Endometrium (tissue), 2 donors: ENCODE results near the gene NOX5.

Experiments
- FAIRE-seq: peaks from 2 replicates; lab custom pipeline; 2012; peaks lifted over from hg19 to GRCh38; lab: Jason Lieb, UNC
- donor health status: control.
- donor health status: control.

NOX5 gene

DNA sequence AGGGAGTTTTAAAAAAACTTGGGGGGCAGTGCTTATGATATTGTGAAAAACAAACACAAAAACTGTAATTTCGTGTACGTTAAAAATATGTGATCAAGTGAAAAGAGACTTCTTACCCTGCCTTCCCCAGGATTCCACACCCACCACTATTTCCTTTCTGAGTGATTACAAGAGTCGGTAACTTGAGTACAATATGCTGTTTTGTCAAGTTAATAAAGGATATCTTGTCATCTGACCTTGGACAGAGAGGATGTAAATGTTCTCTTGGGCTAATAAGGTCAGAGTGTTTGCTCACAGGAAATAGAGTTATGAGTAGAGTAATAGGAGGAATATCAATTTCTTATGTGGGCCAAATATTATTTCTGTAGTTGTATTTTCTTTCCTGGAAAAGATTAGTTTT lies 68.1 kb downstream of the NOX5 start:
- no peak for FAIRE-seq

DNA sequence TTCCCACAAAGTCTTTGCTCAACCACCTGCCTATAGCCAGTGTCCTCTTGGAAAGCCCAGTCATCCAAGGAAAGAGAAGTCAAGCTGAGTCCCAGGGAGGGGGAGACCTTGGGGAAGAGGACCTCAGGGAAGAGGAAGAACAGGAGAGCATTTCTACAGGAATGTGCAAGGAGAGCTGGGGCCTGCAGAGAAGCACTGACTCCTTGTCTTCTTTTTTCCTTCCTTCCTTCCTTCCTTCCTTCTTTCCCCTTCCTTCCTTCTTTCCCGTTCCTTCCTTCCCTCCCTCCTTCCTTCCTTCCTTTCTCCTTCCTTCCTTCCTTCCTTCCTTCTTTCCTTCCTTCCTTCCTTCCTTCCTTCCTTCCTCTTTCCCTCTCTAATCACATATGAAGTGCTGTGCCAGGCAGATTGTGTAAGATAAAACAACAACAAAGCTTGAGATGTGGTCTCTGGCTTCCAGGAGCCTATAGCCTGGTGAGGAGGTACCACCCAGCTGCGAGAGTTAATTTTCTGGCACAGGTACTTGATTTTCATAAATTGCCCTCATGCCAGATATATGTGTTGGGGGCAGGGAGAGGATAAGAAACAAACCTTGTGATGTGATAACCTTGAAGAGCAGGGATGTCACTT lies 70.0 kb downstream of the NOX5 start:
- FAIRE-seq: no peak

DNA sequence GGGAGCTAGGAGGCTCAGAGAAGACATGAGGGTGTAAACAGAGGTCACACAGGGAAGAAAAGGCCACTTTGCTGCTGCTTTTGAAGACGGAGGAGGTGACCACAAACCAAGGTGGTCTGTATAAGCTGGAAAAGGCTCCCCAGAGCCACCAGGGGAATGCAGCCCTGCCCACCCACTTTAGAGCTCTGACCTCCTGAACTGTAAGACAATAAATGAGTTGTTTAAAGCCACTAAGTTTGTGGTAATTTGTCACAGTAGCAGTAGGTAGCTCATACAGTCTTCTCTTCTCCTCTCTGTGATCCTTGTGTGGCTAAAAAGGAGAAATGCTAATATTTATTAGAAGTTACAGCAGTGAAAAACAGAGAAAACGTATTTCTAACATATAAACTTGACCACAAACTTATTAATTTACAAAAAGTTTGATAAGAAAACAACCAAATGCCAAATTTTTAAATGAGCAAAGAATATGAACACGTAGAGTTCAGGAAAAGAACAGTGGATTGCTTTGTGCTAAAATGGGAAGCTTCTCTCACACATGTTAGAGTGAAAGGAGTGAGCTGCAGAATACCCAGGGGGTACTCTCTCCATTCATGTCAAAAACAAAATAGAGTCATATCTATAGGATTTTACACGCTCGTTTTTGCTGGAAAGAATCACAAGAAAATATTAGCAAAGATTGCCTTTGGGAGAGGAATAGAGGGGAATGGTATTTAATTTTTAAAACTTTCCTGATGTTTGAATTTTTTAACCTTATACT lies 71.0 kb downstream of the NOX5 start:
- no peak for FAIRE-seq

DNA sequence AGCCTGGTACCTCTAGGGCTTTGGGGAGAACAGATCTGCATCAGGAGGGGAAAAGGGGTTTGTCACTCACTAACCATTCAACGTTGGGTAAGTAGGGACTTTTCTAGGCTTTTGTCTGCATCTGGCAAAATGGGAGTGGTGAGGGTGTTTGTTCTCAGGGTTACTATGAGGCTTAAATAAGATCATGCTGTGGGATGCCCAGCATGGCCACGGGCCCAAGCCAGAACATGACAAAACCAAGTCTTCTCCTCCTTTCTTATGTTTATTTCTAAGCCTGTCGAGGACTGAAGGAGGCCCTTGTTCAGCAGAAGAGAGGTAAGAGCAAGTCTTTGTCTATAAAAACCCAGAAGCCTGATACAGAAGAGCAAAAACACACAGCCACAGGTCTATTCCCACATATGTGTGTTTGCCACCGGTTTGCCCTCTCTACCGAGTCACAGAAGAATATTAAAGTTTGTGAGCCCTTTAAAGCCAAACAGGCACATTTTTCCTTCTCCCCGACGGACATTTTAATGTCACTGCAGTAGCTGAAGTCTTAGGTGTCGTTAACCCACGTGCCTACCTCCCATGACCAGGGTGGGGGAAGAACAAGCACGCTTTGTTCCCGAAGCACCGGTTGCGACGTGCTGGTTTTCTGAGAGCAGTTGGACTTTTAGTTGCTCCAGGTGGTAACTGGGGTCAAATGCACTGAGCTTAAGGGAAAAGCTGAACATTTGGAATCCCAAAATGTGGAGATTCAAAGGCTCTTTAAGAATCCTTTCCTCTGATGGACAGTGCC lies 72.1 kb downstream of the NOX5 start:
- FAIRE-seq: no peak

DNA sequence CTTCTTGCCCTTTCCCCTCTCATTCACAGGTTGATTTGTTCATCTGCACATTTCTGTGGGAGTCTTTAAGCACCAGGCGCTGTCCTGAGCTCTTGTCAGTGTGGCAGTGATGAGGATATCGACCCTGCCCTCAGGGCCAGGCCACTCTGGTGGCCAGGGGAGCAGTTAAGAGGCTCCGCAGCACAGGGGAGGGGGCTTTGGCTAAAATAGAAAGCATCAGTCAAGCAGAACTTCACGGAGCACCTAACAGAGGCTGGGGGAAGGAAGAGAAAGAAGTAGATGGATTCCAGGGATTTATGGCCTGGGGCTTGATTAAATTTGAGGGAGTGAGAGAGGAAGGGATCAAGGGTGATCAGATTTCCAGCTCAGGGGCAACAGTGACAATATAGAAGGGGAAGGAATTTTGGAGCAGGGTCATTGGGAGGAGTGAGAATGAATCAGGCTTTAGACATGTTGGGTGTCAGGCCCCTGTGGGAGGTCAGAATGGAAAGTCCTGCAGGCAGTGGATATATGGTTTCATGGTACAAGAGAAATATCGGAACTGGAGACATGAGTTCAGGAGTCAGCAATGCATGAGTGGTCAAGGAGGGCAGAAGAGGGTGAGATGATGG lies 73.0 kb downstream of the NOX5 start:
- FAIRE-seq: no peak

DNA sequence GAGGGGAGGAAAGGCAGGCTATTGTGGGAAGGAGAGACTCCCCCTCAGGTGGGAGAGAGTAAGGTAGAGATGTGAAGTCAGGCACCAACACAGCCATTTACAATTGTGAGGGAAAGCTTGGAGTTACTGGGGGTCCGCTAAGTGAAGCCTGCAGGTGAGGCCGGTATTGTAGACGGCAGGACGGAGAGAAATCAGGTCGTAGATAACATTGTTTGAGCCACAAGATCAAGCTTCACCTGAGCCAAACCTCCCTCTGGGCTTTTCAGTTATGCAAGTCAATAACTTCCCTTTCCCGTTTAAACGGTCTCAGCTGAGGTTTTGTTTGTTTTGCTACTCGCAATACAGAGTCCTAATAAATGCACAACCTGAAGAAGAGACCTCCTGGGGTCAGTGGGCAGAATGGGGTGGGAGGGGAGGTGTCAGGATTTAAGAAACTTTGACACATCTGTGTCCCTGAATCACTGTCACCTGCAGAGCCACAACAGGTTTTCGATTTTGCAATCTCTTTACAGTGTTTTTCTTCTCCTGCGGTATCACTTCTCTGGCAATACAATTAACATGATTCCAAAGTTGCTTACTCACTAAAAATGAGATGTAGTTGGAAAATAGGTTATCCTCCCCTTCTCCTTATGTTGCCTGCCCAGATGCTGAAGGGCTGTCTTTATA lies 73.9 kb downstream of the NOX5 start:
- no peak for FAIRE-seq

DNA sequence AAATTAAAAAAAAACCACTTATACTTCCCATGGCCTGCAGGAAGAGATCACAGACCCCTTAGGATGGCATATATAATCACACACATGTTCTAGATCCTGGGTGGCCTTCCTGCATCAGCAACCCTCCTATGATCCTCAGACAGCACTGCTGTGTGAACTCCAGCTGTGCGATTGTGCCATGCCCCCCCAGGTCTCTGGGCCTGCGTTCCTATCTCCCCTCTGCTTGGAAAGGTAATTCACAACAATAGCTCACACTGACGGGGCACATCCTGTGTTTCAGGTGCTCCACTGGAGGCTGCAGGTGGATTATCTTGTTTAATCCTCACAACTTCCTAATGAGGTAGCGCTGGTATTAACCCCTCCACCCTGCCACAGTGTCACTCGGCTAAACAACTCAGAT lies 74.8 kb downstream of the NOX5 start:
- no peak for FAIRE-seq

DNA sequence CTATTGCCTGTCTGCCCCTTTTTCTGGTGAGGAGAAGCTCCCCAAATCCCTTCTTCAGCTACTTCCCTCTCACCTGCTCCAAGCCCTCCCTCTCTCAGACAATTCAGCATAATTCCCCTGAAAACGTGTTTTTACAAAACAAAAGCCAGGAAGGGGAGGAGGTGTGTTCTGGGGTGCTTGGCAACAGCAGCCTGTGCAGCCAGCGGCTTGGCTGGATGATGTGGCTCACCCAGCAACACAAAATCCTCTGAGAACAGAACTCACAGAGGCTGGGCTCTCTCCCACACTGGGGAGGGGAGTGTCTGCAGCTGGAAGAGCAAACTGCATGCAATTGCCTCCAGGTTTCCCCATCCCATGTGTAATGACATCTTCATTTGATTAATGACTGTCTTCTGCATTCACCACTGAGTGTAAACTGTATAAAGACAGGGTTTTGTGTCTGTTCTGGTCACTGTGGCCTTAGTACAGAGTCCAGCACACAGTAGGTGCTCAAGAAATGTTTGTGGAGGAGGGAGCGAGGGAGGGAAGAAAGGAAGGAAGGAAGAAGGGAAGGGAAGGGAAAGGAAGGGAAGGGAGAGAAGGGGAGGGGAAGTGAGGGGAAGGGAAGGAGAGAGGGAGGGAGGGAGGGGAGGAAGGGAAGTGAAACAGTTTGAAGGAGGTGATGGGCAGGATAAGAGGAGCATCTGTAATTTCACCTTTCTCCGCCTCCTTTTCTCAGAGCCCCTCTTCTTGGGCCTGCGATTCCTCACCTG lies 75.9 kb downstream of the NOX5 start:
- no peak for FAIRE-seq

DNA sequence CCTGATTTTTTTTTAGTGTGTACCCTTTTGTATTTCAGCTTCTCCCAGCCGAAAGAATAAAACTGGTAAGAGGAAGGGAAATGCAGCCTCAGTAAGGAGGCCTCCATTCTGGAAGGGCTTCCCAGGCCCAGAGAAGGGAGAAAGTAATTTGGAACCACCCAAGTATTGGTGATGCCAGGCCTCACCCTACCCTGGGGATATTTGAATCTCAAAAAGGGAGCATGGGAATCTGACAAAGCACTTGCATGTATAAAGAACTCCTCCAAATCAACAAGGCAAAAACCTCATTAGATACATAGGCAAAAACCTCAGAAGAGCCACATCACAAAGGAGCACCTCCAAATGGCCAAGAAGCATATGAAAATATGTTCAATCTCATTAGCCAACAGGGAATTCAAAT lies 77.2 kb downstream of the NOX5 start:
- FAIRE-seq: no peak

DNA sequence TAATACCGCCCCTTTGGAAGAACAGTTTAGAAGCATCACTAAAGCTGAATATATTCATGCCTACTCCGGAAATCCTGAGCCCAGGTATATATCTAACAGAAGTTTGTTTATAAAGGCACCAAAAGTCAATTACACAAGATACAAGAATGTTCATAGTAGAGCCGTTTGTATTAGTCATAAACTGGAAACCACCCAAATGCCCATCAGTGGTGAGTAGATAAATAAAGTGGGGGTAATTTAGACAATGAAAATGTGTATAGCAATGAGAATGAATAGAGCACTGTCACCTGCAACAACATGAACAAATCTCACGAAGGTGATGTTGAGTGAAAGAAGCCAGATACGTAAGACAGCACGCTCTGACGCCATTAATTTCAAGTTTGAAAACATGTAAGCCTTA lies 77.7 kb downstream of the NOX5 start:
- FAIRE-seq: no peak

DNA sequence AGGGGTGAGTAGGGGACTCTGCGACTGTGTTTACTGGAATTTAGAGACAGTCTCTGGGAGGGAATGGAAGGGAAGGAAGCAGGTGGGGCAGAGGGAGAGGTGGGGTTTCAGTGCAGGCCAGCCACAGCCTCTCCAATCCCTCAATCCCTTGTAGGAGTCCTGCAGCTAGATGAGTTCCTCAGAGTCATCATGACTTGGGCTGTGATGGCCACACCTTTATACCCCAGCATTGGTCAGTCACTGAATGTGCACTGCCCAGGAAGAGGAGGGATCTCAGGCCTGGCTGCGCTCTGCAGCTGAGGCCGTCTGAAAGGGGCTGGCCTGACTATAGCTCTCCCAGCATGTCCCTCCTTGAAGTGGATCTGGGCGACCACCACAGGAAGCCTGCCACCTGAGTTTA lies 78.6 kb downstream of the NOX5 start:
- no peak for FAIRE-seq

DNA sequence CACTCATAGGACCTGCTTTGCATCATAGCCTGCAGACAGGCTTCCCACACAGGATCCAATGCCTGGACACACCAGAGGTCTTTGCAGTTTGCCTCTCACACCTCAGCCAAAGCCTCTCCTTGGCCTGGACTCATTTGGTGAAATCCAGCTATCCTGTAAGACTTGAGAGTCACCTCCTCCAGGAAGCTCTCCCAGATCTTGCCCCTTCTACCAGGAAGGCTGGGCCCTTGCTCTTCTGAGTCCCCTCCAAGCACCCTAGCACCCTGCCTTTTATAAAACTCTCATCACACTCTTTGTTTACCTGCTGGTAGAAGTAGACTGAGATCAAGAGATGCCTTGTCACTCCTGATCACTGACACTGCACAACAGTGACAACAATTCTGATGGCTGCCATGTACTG lies 79.1 kb downstream of the NOX5 start:
- FAIRE-seq: no peak

DNA sequence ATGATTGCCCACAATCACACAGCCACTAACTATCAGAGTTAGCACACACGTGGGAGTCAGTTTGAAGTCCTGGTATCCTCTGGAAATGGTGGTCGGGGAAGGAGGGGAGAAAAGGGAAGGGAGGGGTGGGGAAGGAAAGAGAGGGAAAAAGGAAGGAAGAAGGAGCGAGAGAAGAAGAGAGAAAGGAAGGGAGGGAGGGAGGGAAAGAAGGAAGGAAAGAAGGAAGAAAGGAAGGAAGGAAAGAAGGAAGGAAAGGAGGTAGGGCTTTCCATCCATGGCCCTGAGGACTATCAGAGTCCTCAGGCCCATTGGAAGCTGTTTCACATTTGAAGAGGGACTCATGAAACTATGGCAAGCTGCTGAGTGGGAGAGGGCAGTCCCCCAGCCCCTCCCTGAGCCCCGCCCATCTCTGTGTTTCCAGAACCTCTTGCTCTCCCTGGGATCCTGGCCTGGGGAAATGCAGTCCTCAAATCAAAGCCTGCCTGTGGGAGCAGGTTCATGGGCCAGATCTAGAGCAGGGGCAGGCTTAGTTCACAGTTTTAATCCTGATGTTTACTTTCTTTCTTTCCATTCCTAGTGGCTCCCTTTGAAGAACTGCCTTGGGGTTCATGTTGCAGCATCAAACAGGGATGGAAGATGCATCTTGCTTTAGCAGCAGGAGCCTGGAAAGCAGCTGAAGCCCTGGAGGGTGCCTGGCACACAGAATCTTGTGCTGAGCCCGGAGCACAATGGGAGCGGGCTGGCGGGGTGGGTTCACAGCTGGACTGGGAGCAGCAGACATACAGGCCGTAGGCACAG lies 79.8 kb downstream of the NOX5 start:
- FAIRE-seq: no peak

DNA sequence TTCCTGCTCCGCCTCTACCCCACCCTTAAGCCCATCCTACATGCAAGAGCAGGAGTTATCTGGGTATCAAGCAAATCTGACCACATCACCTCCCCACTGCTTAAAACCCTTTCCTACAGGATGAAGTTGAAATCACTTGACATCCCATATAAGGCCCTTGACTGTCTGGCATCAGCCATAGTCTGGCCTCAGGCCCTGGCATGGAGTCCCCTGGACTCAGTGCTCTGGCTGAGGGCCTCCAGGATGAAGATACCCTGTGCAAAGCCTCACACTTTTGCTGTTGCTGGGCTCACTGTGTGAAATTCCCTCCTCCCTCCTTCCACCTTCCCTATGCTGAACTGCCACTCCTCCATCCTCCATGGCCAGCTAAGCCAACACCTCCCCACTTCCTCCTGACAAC lies 80.8 kb downstream of the NOX5 start:
- no peak for FAIRE-seq

DNA sequence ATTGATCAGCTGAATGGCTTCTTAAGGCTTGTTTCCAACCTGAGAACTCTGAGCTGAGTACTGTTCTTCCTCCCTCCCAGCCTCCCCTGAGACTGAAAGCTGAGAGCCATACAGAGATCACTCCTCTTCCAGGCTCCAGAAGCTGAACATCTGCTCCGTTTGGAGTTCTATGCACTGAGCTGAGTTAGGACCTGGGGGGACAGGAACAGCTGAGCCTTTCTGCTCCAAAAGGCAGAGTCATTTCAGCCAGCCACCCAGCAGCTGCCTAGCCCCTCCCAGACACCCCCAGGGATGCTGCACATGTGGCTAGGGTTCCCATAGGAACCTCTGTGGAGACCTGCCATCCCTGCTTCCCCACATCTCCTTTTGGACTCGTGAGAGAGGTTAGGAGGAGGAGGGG lies 81.7 kb downstream of the NOX5 start:
- FAIRE-seq: no peak

DNA sequence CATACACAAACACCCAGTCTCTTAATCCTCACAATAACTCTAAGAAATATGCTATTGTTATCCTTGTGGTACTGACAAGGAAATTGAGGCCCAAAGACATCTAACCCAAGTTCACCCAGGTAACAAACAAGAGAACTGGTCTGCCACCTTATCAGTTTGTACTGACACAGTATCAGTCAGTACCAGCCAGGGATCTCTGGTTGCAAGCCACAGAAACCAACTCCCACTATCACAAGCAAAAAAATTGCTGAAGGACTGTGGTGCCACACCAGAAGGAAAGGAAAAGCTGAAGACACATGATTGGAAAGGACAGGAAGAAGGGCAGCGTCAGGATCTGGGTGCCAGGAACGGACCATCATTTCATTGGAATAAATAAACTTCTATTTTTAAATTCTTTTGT lies 82.1 kb downstream of the NOX5 start:
- FAIRE-seq: no peak

DNA sequence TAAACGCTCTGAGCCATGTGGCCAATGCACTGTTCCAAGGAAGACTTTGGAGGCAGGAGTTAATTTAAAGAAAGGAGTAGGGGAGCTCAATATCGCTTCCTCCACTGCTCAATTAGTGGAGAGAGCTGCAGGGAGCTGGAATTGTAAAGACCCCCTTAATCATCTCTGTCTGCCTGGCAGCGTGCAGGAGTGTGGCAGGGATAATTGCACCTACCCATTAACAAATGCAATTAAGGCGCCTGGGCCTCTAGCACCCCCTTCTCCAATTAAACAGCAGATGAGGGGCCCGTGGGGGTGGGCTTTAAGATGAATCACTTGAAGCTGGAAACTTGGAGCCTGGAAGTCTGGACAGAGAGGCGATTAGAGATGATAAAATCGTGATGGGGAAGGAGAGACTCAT lies 84.3 kb downstream of the NOX5 start:
- no peak for FAIRE-seq

DNA sequence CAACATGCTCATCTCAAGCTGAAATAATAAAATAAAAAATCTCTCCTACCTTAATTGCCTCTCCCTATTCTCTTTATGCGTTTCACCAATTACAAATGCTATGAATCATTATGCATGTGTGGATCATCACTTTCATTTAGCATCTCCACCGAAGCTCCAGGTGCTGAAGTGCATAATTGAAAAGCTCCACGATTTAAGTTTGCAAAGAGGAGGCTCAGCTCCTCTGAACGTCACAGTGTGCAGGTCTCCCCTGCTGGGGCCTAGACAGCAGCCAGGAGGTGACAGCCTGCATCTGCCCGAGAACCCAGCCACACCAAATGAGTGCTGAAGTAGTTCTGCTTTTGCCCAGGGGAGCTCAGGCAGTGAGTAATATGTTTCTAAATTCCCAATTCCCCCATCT lies 85.4 kb downstream of the NOX5 start:
- FAIRE-seq: no peak

DNA sequence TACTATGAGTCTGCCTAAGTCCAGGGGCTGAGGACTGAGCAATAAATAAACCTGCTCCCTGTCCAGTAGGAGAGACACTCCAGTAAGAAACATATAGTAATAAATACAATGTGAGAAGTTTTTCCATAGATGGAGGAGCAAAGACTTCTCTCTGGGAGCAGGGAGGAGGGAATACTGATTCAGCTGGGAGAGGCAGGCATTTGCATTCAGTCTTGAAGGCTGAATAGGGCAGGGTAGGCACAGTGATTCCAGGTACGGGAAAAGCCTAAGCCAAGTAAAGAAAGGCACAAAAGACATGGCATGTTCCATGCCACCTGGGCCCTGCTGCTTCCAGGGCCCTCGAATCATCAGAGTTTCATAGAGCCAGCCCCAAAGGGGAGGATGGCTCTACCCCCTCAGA lies 86.3 kb downstream of the NOX5 start:
- no peak for FAIRE-seq

DNA sequence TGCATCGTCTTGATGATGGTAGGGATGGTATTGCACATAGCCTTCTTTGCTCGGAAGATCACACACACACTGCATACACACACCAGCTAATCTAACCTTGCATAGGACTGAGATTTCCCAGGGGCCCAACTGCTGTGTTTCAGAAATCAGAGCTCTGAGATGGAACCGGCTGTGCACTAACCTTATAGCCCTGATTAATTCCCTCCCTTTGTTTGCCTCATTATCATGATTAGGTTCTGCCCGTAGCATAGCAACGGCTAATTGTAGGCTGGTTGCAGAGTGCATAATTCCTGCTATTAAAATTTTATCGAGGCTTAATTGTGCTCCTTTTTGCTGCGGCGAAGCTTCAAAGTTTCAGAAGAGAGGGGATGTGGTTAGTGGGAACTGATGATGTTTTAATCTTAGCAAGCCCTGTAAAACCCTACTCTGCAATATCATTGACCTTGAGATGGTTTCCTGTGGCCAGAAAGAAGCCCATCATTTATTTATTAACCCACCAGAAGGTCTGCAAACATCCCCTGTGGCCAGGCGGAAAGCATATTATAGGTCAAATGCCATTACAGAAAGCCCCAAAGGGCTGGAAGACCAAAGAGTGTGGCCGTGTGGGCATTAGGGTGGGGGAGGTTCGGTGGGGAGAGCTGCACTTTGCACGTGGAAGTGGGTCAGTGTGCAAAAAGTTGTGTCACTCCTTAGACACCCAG lies 89.7 kb downstream of the NOX5 start:
- no peak for FAIRE-seq
